H9 (cell line): ENCODE measurements around the gene CAPZA2. TPM values are rescaled to one million over a fixed set of nuclear protein-coding genes. Genes with fewer than 3 reads are reported as not detected.

Source experiments
- DNase-seq: peaks from one replicate; pipeline ENCODE4 v3.0.0-alpha.2; 2017
- H2AFZ ChIP-seq: one replicate; pipeline ENCODE4 v1.6.1; 2013; ENCODE audit warnings: mild to moderate bottlenecking, low read length, control low read depth, moderate library complexity
- H2AK5ac ChIP-seq: 2 replicates; pipeline ENCODE4 v1.6.1; 2013; ENCODE audit warnings: low read length, control low read depth, mixed read lengths; ENCODE audit not compliant: insufficient read length
- H2BK120ac ChIP-seq: one replicate; pipeline ENCODE4 v1.6.1; 2013; ENCODE audit warnings: low read depth, mild to moderate bottlenecking, low read length, control low read depth, inconsistent platforms; ENCODE audit not compliant: poor library complexity, severe bottlenecking
- H2BK12ac ChIP-seq: 2 replicates; pipeline ENCODE4 v1.6.1; 2013; ENCODE audit warnings: low read length, control low read depth, mixed read lengths, low read depth; ENCODE audit not compliant: insufficient read length
- H2BK15ac ChIP-seq: 2 replicates; pipeline ENCODE4 v1.6.1; 2013; ENCODE audit warnings: low read depth, low read length, control low read depth
- H2BK20ac ChIP-seq: one replicate; pipeline ENCODE4 v1.6.1; 2013; ENCODE audit warnings: low read depth, mild to moderate bottlenecking, low read length, control low read depth, inconsistent platforms; ENCODE audit not compliant: poor library complexity, severe bottlenecking
- H2BK5ac ChIP-seq: 2 replicates; pipeline ENCODE4 v1.6.1; 2013; ENCODE audit warnings: low read length, control low read depth, mixed read lengths; ENCODE audit not compliant: insufficient read length
- H3K14ac ChIP-seq: 2 replicates; pipeline ENCODE4 v1.6.1; 2013; ENCODE audit warnings: low read length, control low read depth; ENCODE audit not compliant: insufficient read depth
- H3K18ac ChIP-seq: 2 replicates; pipeline ENCODE4 v1.6.1; 2013; ENCODE audit warnings: low read depth, mild to moderate bottlenecking, mixed read lengths, low read length, control low read depth; ENCODE audit not compliant: insufficient read length
- H3K23ac ChIP-seq: 2 replicates; pipeline ENCODE4 v1.6.1; 2013; ENCODE audit warnings: low read length, control low read depth, mixed read lengths, low read depth; ENCODE audit not compliant: insufficient read length
- H3K23me2 ChIP-seq: 2 replicates; pipeline ENCODE4 v1.6.1; 2013; ENCODE audit warnings: low read depth, mild to moderate bottlenecking, mixed read lengths, low read length, control low read depth; ENCODE audit not compliant: insufficient read length, poor library complexity, severe bottlenecking
- H3K27ac ChIP-seq: 2 replicates; pipeline ENCODE4 v1.5.1; 2013; ENCODE audit warnings: low read length, control low read depth, mixed read lengths, low read depth; ENCODE audit not compliant: insufficient read length
- H3K27me3 ChIP-seq: 2 replicates; pipeline ENCODE4 v1.6.1; 2013; ENCODE audit warnings: low read length, control low read depth, inconsistent platforms; ENCODE audit not compliant: insufficient read depth
- H3K4ac ChIP-seq: 2 replicates; pipeline ENCODE4 v1.6.1; 2013; ENCODE audit warnings: low read depth, mild to moderate bottlenecking, control low read depth, inconsistent platforms, low read length, moderate library complexity
- H3K4me1 ChIP-seq: 2 replicates; pipeline ENCODE4 v1.6.1; 2013; ENCODE audit warnings: low read length, control low read depth, inconsistent platforms; ENCODE audit not compliant: insufficient read depth
- H3K4me2 ChIP-seq: 2 replicates; pipeline ENCODE4 v1.6.1; 2013; ENCODE audit warnings: low read length, control low read depth, mixed read lengths; ENCODE audit not compliant: insufficient read length, insufficient read depth
- H3K56ac ChIP-seq: 2 replicates; pipeline ENCODE4 v1.6.1; 2013; ENCODE audit warnings: low read depth, mild to moderate bottlenecking, mixed read lengths, low read length, control low read depth; ENCODE audit not compliant: insufficient read length
- H3K79me1 ChIP-seq: 2 replicates; pipeline ENCODE4 v1.6.1; 2013; ENCODE audit warnings: low read depth, mild to moderate bottlenecking, moderate library complexity, low read length, control low read depth, inconsistent platforms; ENCODE audit not compliant: insufficient read depth, poor library complexity, severe bottlenecking
- H3K79me2 ChIP-seq: 2 replicates; pipeline ENCODE4 v1.6.1; 2013; ENCODE audit warnings: low read length, control low read depth, inconsistent platforms; ENCODE audit not compliant: insufficient read depth
- H3K9ac ChIP-seq: 2 replicates; pipeline ENCODE4 v1.6.1; 2013; ENCODE audit warnings: low read length, control low read depth, mixed read lengths; ENCODE audit not compliant: insufficient read length; ENCODE audit errors: extremely low read depth
- H3K9me3 ChIP-seq: one replicate; pipeline ENCODE4 v1.6.1; 2013; ENCODE audit warnings: low read depth, low read length, inconsistent platforms; ENCODE audit not compliant: control insufficient read depth
- H3T11ph ChIP-seq: one replicate; pipeline ENCODE4 v1.6.1; 2013; ENCODE audit warnings: mild to moderate bottlenecking, low read length, control low read depth, inconsistent platforms
- H4K20me1 ChIP-seq: one replicate; pipeline ENCODE4 v1.6.1; 2013; ENCODE audit not compliant: control insufficient read depth, insufficient read length, insufficient read depth
- H4K5ac ChIP-seq: 2 replicates; pipeline ENCODE4 v1.6.1; 2013; ENCODE audit warnings: low read depth, mild to moderate bottlenecking, mixed read lengths, low read length, control low read depth; ENCODE audit not compliant: insufficient read length
- H4K8ac ChIP-seq: replicated peaks from 2 replicates; pipeline ENCODE4 v1.6.1; 2013; ENCODE audit warnings: low read length, control low read depth, mixed read lengths, low read depth; ENCODE audit not compliant: insufficient read length
- H4K91ac ChIP-seq: 2 replicates; pipeline ENCODE4 v1.6.1; 2013; ENCODE audit warnings: low read depth, mild to moderate bottlenecking, moderate library complexity, mixed read lengths, low read length, control low read depth; ENCODE audit not compliant: insufficient read length
- H3K27ac Mint-ChIP-seq, 3 experiments: 2 replicates in 2 of 3; 3 replicates in 1 of 3; pipeline ENCODE4 v1.8.0; 2020 to 2021; ENCODE audit warnings: mixed read lengths in 3 of 3, mild to moderate bottlenecking in 1 of 3, moderate library complexity in 1 of 3
- H3K27me3 Mint-ChIP-seq: 2 replicates; pipeline ENCODE4 v1.8.0; 2021; ENCODE audit warnings: low read depth, mild to moderate bottlenecking, moderate library complexity, mixed read lengths
- H3K36me3 Mint-ChIP-seq, 3 experiments: 2 replicates in 2 of 3; 3 replicates in 1 of 3; pipeline ENCODE4 v1.8.0; 2020 to 2021; ENCODE audit warnings: low read depth in 3 of 3, mixed read lengths in 3 of 3; ENCODE audit not compliant: insufficient read depth in 1 of 3
- H3K4me1 Mint-ChIP-seq, 2 experiments: 2 replicates each; pipeline ENCODE4 v1.8.0; 2020; ENCODE audit warnings: mixed read lengths in 2 of 2
- H3K4me3 Mint-ChIP-seq, 2 experiments: 2 replicates in 1 of 2; 3 replicates in 1 of 2; pipeline ENCODE4 v1.8.0; 2020 to 2021; ENCODE audit warnings: mild to moderate bottlenecking in 2 of 2, mixed read lengths in 2 of 2, moderate library complexity in 1 of 2
- H3K9me3 Mint-ChIP-seq, 2 experiments: 2 replicates in 1 of 2; 3 replicates in 1 of 2; pipeline ENCODE4 v1.8.0; 2020; ENCODE audit warnings: mild to moderate bottlenecking in 2 of 2, mixed read lengths in 2 of 2, moderate library complexity in 1 of 2
- CTCF ChIP-seq: fragments of 200-600 bp; sonication (generic); conservative IDR thresholded peaks from 3 replicates; pipeline ENCODE4 v1.8.0; 2021; ENCODE audit warnings: antibody characterized with exemption, mild to moderate bottlenecking
- WGBS: extraction: QIAGEN DNeasy Blood & Tissue Kit; methylation state at CpG from one replicate; pipeline ENCODE4 v1.1.7; 2013; ENCODE audit warnings: missing lambda C conversion rate, low lambda C conversion rate, mixed read lengths; ENCODE audit not compliant: insufficient read length; ENCODE audit errors: extremely low coverage; 5-methylcytosine and 5-hydroxymethylcytosine counted together
- total RNA-seq: library from RNA; stranded (reverse); gene quantifications from 2 replicates; pipeline ENCODE4 v1.2.1, GENCODE V29; 2021

The CAPZA2 gene
- total RNA-seq, 1 experiment from 2014 or later, result 131 TPM

GRCh38 chr7:116953372-116953905 lies 91.1 kb downstream of the CAPZA2 start, which contains the start of gene ST7:
TSS of gene ST7 (plus strand) at chr7:116953501. CDS start at chr7:116953541, 40 bp downstream.
- peak within 1 kb of the TSS; percentile 40 for H2AFZ ChIP-seq
- H3K36me3 Mint-ChIP-seq, result peaks cover 0 to 8% (median 5%) of the 10 kb centered on the region in 3 experiments; a peak in 5 of 7 replicates
- H2BK15ac ChIP-seq, result no peak within 1 kb of the TSS
- no peak within 1 kb of the TSS for H2BK20ac ChIP-seq
- H3K18ac ChIP-seq, result peak within 1 kb of the TSS; percentile 99
- peak within 1 kb of the TSS; percentile 94 to 96 (median 96) for H3K27ac Mint-ChIP-seq
- WGBS, result no CpG with 5 or more reads among the region's 77 CpGs
- peaks cover 28 to 32% of the 10 kb centered on the region in 2 experiments for H3K4me1 Mint-ChIP-seq
- H3K56ac ChIP-seq, result peak within 1 kb of the TSS; percentile 20
- no peaks in the 10 kb centered on the region; a peak in 1 of 5 replicates for H3K9me3 Mint-ChIP-seq
- no peak within 1 kb of the TSS for H4K91ac ChIP-seq
- no peak within 1 kb of the TSS for H3T11ph ChIP-seq
- no peaks in the 10 kb centered on the region; the same call in 1 of the 2 replicates for H3K4me1 ChIP-seq
- no peaks in the 10 kb centered on the region for H4K20me1 ChIP-seq
- H2BK120ac ChIP-seq, result no peak within 1 kb of the TSS
- peak within 1 kb of the TSS; percentile 98 for H3K9ac ChIP-seq
- H3K79me2 ChIP-seq, result no peaks in the 10 kb centered on the region; the same call in 1 of the 2 replicates
- peak within 1 kb of the TSS; percentile 100 for H3K14ac ChIP-seq
- H2AK5ac ChIP-seq, result no peak within 1 kb of the TSS
- peaks cover 5% of the 10 kb centered on the region for H3K23me2 ChIP-seq
- no peaks in the 10 kb centered on the region for H3K79me1 ChIP-seq
- no peak within 1 kb of the TSS for H2BK5ac ChIP-seq
- no peak within 1 kb of the TSS for H3K23ac ChIP-seq
- no peaks in the 10 kb centered on the region for H3K27me3 ChIP-seq
- peak within 1 kb of the TSS; percentile 74 for H2BK12ac ChIP-seq
- peak; percentile 61 for DNase-seq
- H3K4ac ChIP-seq, result no peak within 1 kb of the TSS; the same call in 1 of the 2 replicates
- no peaks in the 10 kb centered on the region for H3K27me3 Mint-ChIP-seq
- H3K27ac ChIP-seq, result peak within 1 kb of the TSS; percentile 73
- peak within 1 kb of the TSS; percentile 23 for H4K8ac ChIP-seq
- H3K4me2 ChIP-seq, result peak within 1 kb of the TSS; percentile 98
- TF ChIP-seq CTCF, result no peak
- no peaks in the 10 kb centered on the region for H3K9me3 ChIP-seq
- H3K4me3 Mint-ChIP-seq, result peak within 1 kb of the TSS; percentile 88 to 99
- H4K5ac ChIP-seq, result no peak within 1 kb of the TSS
